GM23338 (cell line): Measurements from ENCODE around the gene JAG1.

Experiments used
- CREB1 ChIP-seq: fragments of 250-450 bp; sonication (Bioruptor Pico); IDR thresholded peaks from 2 replicates; pipeline ENCODE4 v1.5.0; 2020; ENCODE audit warnings: low read depth, mild to moderate bottlenecking, moderate library complexity
- EZH2 ChIP-seq: fragments of 200-600 bp; sonication (generic); IDR thresholded peaks from one replicate; pipeline ENCODE4 v1.8.0; 2017; ENCODE audit warnings: antibody characterized with exemption, mild to moderate bottlenecking, low read depth; ENCODE audit not compliant: unreplicated experiment
- EZH2phosphoT487 ChIP-seq: fragments of 200-600 bp; sonication (generic); IDR thresholded peaks from one replicate; pipeline ENCODE4 v1.8.1; 2018; ENCODE audit warnings: antibody characterized with exemption; ENCODE audit not compliant: unreplicated experiment
- JUNB ChIP-seq: IDR thresholded peaks from one replicate; pipeline ENCODE4 v1.6.1; 2016; ENCODE audit warnings: antibody characterized with exemption; ENCODE audit not compliant: unreplicated experiment
- NANOG ChIP-seq: IDR thresholded peaks from 2 replicates; pipeline ENCODE4 v1.6.1; 2016; ENCODE audit warnings: antibody characterized with exemption, borderline replicate concordance
- POLR2AphosphoS5 ChIP-seq: IDR thresholded peaks from 2 replicates; pipeline ENCODE4 v1.6.1; 2016; ENCODE audit warnings: antibody characterized with exemption, low read depth
- TF ChIP-seq, protein P1 (sequence below), 2 experiments: fragments of 200-600 bp in 1 of 2; sonication (generic) in 1 of 2; conservative IDR thresholded peaks; 2 replicates each; pipeline versions ENCODE4 v1.5.1 to v1.6.1; 2016 to 2017; ENCODE audit warnings: antibody characterized with exemption in 2 of 2, low read depth in 2 of 2, mild to moderate bottlenecking in 2 of 2, moderate library complexity in 1 of 2
- TF ChIP-seq, protein P2 (sequence below): IDR thresholded peaks from one replicate; pipeline ENCODE4 v1.6.1; 2018; ENCODE audit warnings: antibody characterized with exemption; ENCODE audit not compliant: unreplicated experiment
- TF ChIP-seq, protein P3 (sequence below): IDR thresholded peaks from 2 replicates; pipeline ENCODE4 v1.6.1; 2016; ENCODE audit warnings: antibody characterized with exemption

DNA sequence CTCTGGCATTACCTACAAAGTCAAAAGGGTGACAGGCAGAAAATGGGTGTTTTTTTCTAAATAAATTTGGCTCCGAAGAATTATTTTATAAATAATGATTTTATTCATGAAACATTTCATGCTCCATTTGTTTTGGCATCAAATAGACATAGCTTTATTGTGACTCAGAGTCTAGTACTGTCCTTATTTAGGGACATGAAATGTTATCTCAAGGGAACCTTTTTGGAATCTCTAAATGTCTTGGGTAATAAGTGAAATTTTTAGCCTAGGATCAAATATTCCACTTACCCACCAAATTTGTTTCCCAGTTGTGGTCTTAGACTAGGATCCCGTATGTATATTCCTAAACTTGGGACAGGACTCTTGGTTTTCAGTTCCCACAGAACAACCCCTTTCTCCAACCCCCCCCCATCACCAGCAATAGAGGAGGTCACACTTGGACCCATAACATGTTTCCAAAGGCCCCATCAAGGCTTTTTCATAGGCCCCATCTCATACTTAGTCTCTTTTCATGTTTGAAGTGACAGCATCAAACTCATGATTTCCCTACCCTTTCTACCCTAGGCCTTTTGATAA is 81.8 kb downstream of the JAG1 start:
- TF ChIP-seq EZH2phosphoT487: no peak
- TF ChIP-seq, protein P1, sequence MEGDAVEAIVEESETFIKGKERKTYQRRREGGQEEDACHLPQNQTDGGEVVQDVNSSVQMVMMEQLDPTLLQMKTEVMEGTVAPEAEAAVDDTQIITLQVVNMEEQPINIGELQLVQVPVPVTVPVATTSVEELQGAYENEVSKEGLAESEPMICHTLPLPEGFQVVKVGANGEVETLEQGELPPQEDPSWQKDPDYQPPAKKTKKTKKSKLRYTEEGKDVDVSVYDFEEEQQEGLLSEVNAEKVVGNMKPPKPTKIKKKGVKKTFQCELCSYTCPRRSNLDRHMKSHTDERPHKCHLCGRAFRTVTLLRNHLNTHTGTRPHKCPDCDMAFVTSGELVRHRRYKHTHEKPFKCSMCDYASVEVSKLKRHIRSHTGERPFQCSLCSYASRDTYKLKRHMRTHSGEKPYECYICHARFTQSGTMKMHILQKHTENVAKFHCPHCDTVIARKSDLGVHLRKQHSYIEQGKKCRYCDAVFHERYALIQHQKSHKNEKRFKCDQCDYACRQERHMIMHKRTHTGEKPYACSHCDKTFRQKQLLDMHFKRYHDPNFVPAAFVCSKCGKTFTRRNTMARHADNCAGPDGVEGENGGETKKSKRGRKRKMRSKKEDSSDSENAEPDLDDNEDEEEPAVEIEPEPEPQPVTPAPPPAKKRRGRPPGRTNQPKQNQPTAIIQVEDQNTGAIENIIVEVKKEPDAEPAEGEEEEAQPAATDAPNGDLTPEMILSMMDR (conservative IDR thresholded peaks at IDR 0.05; ENCODE audit: low read depth in 2 of 2): no peak
- TF ChIP-seq, protein P2, sequence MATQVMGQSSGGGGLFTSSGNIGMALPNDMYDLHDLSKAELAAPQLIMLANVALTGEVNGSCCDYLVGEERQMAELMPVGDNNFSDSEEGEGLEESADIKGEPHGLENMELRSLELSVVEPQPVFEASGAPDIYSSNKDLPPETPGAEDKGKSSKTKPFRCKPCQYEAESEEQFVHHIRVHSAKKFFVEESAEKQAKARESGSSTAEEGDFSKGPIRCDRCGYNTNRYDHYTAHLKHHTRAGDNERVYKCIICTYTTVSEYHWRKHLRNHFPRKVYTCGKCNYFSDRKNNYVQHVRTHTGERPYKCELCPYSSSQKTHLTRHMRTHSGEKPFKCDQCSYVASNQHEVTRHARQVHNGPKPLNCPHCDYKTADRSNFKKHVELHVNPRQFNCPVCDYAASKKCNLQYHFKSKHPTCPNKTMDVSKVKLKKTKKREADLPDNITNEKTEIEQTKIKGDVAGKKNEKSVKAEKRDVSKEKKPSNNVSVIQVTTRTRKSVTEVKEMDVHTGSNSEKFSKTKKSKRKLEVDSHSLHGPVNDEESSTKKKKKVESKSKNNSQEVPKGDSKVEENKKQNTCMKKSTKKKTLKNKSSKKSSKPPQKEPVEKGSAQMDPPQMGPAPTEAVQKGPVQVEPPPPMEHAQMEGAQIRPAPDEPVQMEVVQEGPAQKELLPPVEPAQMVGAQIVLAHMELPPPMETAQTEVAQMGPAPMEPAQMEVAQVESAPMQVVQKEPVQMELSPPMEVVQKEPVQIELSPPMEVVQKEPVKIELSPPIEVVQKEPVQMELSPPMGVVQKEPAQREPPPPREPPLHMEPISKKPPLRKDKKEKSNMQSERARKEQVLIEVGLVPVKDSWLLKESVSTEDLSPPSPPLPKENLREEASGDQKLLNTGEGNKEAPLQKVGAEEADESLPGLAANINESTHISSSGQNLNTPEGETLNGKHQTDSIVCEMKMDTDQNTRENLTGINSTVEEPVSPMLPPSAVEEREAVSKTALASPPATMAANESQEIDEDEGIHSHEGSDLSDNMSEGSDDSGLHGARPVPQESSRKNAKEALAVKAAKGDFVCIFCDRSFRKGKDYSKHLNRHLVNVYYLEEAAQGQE: no peak
- no peak for TF ChIP-seq CREB1 (CRISPR knock-in tag)
- no peak for TF ChIP-seq JUNB
- no peak for TF ChIP-seq POLR2AphosphoS5
- no peak for TF ChIP-seq EZH2
- TF ChIP-seq, protein P3, sequence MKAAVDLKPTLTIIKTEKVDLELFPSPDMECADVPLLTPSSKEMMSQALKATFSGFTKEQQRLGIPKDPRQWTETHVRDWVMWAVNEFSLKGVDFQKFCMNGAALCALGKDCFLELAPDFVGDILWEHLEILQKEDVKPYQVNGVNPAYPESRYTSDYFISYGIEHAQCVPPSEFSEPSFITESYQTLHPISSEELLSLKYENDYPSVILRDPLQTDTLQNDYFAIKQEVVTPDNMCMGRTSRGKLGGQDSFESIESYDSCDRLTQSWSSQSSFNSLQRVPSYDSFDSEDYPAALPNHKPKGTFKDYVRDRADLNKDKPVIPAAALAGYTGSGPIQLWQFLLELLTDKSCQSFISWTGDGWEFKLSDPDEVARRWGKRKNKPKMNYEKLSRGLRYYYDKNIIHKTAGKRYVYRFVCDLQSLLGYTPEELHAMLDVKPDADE: no peak
- TF ChIP-seq NANOG: no peak
